ENCODE data around the gene ZNF628. TPM values are rescaled to one million over a fixed set of nuclear protein-coding genes. Genes with fewer than 3 reads are reported as not detected.

ZNF628 gene
- total RNA-seq, 1 donor = 2.9 TPM

DNA sequence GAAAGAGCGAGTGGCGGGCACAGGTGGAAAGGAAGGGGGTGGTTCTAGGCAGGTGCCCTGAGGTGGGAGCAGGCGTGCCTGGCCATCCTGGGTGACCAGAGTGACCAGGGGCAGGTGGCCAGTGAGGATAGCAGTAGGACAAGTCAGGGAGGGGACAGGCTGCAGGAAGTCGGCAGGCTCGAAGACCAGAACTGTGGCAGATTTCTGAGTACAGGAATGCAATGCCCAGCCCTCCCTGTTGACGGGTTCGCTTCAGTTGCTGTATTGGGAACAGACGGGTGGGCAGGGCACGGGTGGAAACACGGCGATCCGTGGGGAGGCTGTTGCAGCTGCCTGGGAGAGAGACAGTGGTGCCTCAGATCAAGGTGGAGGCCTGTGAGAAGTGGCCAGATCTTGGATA, 1.9 kb downstream of the ZNF628 start:
- Histone ChIP-seq H3K36me3 (ENCODE audit: insufficient read depth, low read length) (peaks cover 7% of the 10 kb centered on the region), H3K4me1 (ENCODE audit: insufficient read depth, low read length) (peaks cover 21% of the 10 kb centered on the region), H3K9me3 (ENCODE audit: low read depth, low read length) (no peaks in the 10 kb centered on the region), H3K79me2 (ENCODE audit: insufficient read depth, low read length) (peaks cover 28% of the 10 kb centered on the region), H3K4me3 (ENCODE audit: insufficient read depth, low read length) (no peak overlapping the region), H3K27ac (ENCODE audit: low read depth, low read length) (no peak overlapping the region), H4K20me1 (ENCODE audit: insufficient read depth, low read length) (no peaks in the 10 kb centered on the region), H2AFZ (ENCODE audit: low read length) (no peak overlapping the region), H3K27me3 (ENCODE audit: insufficient read depth, low read length) (no peaks in the 10 kb centered on the region), H3K4me2 (ENCODE audit: insufficient read depth, low read length) (no peak overlapping the region)
- no peak for DNase-seq (ENCODE audit: insufficient read length, low spot score, missing footprints)
- TF ChIP-seq, protein P1, sequence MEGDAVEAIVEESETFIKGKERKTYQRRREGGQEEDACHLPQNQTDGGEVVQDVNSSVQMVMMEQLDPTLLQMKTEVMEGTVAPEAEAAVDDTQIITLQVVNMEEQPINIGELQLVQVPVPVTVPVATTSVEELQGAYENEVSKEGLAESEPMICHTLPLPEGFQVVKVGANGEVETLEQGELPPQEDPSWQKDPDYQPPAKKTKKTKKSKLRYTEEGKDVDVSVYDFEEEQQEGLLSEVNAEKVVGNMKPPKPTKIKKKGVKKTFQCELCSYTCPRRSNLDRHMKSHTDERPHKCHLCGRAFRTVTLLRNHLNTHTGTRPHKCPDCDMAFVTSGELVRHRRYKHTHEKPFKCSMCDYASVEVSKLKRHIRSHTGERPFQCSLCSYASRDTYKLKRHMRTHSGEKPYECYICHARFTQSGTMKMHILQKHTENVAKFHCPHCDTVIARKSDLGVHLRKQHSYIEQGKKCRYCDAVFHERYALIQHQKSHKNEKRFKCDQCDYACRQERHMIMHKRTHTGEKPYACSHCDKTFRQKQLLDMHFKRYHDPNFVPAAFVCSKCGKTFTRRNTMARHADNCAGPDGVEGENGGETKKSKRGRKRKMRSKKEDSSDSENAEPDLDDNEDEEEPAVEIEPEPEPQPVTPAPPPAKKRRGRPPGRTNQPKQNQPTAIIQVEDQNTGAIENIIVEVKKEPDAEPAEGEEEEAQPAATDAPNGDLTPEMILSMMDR (IDR thresholded peaks at IDR 0.05; ENCODE audit: extremely low read depth, low read depth, low read length) = no peak

DNA sequence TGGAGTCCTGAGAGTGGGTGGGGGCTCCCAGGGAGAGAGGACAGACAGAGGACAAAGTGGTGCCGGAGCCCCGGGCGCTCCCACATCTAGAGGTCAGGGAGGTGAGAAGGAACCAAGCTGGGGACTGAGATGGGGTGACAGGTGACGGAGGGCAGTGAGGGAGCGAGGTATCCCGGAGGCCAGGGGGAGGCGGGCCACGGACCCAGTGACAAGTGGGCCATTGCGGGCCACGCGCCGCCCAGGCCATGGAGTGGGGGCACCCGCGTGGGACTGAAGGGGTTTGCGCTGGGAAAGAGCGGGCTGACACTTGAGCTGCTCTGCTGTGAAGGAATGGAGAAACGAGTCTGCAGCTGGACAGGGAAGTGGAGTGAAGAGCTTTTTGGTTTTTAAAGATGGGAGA, 2.6 kb downstream of the ZNF628 start:
- Histone ChIP-seq H3K79me2 (ENCODE audit: insufficient read depth, low read length) (peaks cover 29% of the 10 kb centered on the region), H3K4me3 (ENCODE audit: insufficient read depth, low read length) (no peak overlapping the region), H3K4me2 (ENCODE audit: insufficient read depth, low read length) (no peak overlapping the region), H3K36me3 (ENCODE audit: insufficient read depth, low read length) (peaks cover 7% of the 10 kb centered on the region), H3K27me3 (ENCODE audit: insufficient read depth, low read length) (no peaks in the 10 kb centered on the region), H3K4me1 (ENCODE audit: insufficient read depth, low read length) (peaks cover 19% of the 10 kb centered on the region), H4K20me1 (ENCODE audit: insufficient read depth, low read length) (no peaks in the 10 kb centered on the region), H3K27ac (ENCODE audit: low read depth, low read length) (no peak overlapping the region), H2AFZ (ENCODE audit: low read length) (no peak overlapping the region), H3K9me3 (ENCODE audit: low read depth, low read length) (no peaks in the 10 kb centered on the region)
- TF ChIP-seq, protein P1 (IDR thresholded peaks at IDR 0.05; ENCODE audit: extremely low read depth, low read depth, low read length) = no peak
- DNase-seq (ENCODE audit: insufficient read length, low spot score, missing footprints) = no peak

DNA sequence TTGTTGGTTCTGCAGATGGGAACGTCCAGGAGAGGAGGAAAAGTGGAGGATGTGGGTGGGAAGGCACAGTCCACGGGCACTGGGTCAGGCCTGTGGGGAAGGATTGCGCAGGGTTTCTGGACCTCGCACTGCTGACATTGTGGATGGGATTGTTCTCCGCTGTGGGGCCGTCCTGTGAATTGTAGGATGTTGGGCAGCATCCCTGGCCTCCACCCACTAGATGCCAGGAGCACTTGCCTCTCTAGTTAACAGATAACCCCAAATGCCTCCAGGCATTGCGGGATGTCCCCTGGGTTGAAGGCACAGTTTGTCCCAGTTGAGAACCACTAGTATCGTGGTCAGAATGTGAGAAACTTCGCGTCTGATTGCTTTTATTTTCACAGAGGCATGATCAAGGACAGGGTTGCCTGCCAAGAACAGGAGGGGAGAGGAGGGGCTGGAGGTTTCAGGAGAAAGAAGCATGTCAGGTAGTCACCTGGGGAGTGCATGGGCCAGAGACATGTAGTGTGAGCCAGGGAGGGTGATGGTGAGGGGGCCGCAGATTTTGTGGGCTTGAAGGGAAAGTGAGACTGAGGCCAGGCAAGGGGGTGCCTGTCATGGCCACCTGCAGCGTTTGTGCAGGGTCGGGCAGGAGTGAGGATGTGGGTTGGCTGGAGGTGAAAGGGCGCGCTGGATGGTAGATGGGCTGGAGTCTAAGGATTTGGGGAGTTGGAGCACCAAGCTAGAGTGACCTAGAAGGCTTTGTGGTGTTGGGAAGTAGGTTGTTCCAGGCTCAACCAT, 3.2 kb downstream of the ZNF628 start:
- Histone ChIP-seq H3K4me2 (ENCODE audit: insufficient read depth, low read length) (no peak overlapping the region), H3K27me3 (ENCODE audit: insufficient read depth, low read length) (no peaks in the 10 kb centered on the region), H3K79me2 (ENCODE audit: insufficient read depth, low read length) (peaks cover 34% of the 10 kb centered on the region), H3K4me3 (ENCODE audit: insufficient read depth, low read length) (no peak overlapping the region), H4K20me1 (ENCODE audit: insufficient read depth, low read length) (no peaks in the 10 kb centered on the region), H3K4me1 (ENCODE audit: insufficient read depth, low read length) (peaks cover 19% of the 10 kb centered on the region), H2AFZ (ENCODE audit: low read length) (no peak overlapping the region), H3K9me3 (ENCODE audit: low read depth, low read length) (no peaks in the 10 kb centered on the region), H3K27ac (ENCODE audit: low read depth, low read length) (no peak overlapping the region), H3K36me3 (ENCODE audit: insufficient read depth, low read length) (peaks cover 7% of the 10 kb centered on the region)
- TF ChIP-seq, protein P1 (IDR thresholded peaks at IDR 0.05; ENCODE audit: extremely low read depth, low read depth, low read length) = no peak
- no peak for DNase-seq (ENCODE audit: insufficient read length, low spot score, missing footprints)

DNA sequence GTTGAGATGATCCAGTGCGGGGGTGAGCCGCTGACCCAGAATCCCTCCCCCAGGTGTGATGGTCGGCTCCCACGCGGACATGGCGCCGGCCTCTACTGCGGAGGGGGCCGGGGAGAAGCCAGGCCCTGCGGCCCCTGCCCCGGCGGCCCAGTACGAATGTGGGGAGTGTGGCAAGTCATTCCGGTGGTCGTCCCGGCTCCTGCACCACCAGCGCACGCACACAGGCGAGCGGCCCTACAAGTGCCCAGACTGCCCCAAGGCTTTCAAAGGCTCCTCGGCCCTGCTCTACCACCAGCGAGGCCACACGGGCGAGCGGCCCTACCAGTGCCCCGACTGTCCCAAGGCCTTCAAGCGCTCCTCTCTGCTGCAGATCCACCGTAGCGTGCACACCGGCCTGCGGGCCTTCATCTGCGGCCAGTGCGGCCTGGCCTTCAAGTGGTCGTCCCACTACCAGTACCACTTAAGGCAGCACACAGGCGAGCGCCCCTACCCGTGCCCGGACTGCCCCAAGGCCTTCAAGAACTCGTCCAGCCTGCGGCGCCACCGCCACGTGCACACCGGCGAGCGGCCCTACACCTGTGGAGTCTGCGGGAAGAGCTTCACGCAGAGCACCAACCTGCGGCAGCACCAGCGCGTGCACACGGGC, 4.9 kb downstream of the ZNF628 start:
- DNase-seq (ENCODE audit: insufficient read length, low spot score, missing footprints) = no peak
- H3K36me3 ChIP-seq (ENCODE audit: insufficient read depth, low read length) = peaks cover 7% of the 10 kb centered on the region
- no peaks in the 10 kb centered on the region for H3K27me3 ChIP-seq (ENCODE audit: insufficient read depth, low read length)
- H3K9me3 ChIP-seq (ENCODE audit: low read depth, low read length) = no peaks in the 10 kb centered on the region
- no peak overlapping the region for H3K27ac ChIP-seq (ENCODE audit: low read depth, low read length)
- peaks cover 47% of the 10 kb centered on the region for H3K79me2 ChIP-seq (ENCODE audit: insufficient read depth, low read length)
- H2AFZ ChIP-seq (ENCODE audit: low read length) = no peak overlapping the region
- peaks cover 20% of the 10 kb centered on the region for H3K4me1 ChIP-seq (ENCODE audit: insufficient read depth, low read length)
- H4K20me1 ChIP-seq (ENCODE audit: insufficient read depth, low read length) = no peaks in the 10 kb centered on the region
- H3K4me3 ChIP-seq (ENCODE audit: insufficient read depth, low read length) = no peak overlapping the region
- no peak overlapping the region for H3K4me2 ChIP-seq (ENCODE audit: insufficient read depth, low read length)
- TF ChIP-seq, protein P1 (IDR thresholded peaks at IDR 0.05; ENCODE audit: extremely low read depth, low read depth, low read length) = no peak
